Glomerular visceral epithelial cell (primary cell): ENCODE data around the gene GRIA4.
A peak's percentile ranks its signal among the peaks of the same experiment; 100 is the strongest.

Source experiments
- DNase-seq: peaks from one replicate; pipeline ENCODE4 v3.0.0-alpha.2; 2016; ENCODE audit errors: extremely low spot score

Gene GRIA4

GRCh38 chr11:105918039-105918438 is 308.2 kb downstream of the GRIA4 start:
- DNase-seq: no peak

- no peak for DNase-seq
Measured at GRCh38 chr11:105918600-105918999, 308.7 kb downstream of the GRIA4 start.

GRCh38 chr11:105923252-105923651 is 313.4 kb downstream of the GRIA4 start:
- no peak for DNase-seq

- DNase-seq: no peak
Measured at GRCh38 chr11:105923807-105924206, 313.9 kb downstream of the GRIA4 start.

- DNase-seq: no peak
Measured at GRCh38 chr11:105929084-105929955, 319.4 kb downstream of the GRIA4 start.

- DNase-seq: no peak
Measured at GRCh38 chr11:105933695-105934094, 323.8 kb downstream of the GRIA4 start.

GRCh38 chr11:105935791-105936190 is 325.9 kb downstream of the GRIA4 start:
- DNase-seq: peak; percentile 66

GRCh38 chr11:105937331-105937730 is 327.5 kb downstream of the GRIA4 start:
- DNase-seq: peak; percentile 9

GRCh38 chr11:105937738-105938137 is 327.9 kb downstream of the GRIA4 start:
- DNase-seq: peak; percentile 1

GRCh38 chr11:105942921-105943320 is 333.0 kb downstream of the GRIA4 start:
- no peak for DNase-seq

DNA sequence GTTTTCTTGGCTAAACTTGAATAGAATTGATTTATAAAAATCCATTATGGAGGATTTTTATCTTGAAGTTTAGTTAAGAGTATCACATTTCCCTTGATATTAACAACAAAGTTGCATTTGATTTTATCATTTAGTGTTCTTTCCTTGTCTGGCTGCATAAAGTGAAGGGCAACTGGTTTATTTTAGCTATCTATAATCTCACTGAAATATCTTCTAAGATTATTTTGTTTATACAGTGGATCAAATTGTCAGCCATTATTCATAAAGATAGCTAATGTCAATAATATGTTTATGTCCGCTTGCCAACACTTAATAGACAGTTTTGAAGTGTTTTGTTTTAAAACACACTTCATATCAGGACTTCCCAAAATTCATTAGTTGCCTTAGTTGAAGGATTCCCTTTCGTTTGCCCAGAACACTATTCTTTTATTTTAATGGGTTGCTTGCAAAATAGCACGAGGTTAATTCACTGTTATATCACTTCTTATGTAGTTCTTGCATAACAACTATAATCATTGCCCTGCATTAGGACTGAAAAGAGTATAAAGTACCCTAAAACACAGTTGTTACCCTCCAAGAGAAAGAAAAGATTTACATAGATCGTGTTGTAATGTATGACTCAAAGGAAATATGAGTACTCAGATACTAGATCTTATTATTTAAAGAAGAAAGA is 339.2 kb downstream of the GRIA4 start:
- DNase-seq: no peak

DNA sequence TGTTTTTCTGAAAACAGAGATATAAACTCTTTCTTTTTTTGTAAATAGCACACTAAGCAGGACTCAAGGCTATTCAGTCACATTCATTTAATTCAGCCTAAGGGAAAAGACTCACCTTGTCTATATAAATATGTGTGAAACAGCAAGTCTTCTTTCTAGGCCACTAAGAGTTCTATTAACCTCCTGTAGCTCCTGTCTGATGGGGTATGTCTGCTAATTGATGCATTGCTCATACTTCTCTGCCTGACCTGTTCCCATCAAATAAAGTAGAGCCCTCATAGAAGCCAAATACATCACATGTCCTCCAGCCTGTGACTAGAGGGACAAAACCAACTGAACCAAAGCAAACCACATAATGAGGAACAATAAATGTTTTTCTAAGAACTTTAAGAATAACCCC is 344.0 kb downstream of the GRIA4 start:
- DNase-seq: no peak

DNA sequence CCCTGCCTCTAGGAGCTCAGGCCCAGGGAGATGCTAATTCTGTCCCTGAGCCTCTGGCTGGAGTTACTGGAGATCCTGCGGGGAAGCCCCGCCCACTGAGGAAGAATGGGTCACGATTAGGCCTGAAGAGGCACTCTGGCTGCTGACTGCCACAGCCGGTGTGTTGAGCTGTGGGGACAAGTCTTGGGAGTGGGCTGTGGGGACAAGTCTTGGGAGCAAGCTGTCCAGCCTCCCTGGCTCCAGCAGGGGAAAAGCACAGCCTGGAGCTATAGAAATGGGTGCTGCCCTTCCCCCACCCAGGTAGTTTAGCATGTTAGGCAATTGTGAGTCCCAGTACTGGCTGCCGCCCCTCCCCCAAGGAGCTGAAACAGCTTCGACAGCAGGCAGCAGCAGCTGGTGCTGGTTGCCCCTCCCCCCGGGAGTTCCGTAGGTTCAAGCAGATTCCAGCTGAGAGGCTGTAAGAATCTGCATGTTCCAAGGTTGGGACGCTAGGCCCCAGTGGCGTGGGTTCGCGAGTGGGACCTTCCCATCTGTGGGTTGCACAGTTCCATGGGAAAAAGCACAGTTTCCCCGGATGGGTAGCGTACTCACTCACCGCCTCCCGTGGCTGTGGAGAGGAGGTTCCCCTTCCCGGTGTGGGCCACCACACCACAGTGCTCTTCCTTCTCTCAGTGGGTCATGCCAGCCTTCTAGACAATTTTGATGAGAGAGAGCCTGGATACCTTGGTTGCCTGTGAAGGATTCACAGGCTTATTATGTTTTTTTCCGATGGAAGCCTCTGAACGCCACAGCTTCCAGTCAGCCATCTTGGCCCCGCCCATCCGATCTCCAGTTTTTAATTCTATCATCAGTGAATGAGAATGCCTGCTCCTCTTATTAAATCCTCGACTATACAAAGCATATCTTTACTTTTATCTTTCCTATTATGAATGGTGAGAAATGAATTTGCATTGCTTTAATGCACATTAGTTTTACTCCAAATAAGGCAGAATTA is 350.7 kb downstream of the GRIA4 start:
- DNase-seq: no peak

DNA sequence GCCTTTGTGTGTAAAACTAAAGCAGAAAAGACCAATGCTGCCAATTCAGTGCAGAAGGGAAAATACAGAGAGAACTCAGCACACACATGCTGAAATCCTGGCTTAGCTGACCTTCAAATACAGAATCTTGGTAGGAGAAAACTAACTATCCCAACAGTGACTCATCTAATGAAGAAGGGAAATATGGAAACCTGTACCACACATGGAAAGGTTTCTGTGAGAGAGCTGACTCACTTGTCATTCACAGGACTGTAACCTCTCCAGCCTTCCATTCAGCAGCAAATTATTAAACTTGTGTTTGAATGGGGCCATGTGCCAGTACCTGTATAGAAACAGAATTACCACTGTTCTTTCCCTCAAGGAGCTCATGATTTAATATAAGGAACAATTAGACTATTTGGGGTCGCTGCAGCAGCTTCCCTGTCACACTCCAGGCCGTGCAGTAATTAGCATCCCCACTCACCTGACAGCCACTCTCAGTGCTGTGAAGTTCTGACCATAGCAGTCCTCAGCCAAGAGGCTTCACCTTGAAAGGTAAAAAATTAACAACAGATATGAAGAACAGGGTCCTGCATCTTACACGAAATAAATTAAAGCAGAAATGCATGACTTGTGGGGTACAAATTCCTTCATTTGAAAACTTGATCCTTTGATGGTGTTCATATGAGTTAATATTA is 358.3 kb downstream of the GRIA4 start:
- peak; percentile 48 for DNase-seq

DNA sequence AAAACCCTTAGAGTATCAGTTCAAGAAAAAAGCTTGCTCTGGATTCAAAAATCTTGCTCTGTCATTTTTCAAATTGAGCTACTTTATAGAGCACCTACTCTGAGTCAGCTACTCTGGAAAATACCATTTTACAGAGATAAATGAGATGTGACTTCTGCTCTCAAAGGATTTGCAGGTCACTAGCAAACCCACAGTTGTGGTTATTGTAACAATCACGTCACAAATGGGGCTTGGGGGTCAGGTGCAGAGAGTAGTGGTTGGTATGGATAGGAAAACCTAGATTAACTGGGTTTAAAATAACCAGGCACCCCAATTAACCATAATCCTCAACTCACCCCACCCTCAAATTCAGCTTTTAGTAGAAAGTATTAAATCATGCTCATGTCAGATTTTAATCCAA is 359.9 kb downstream of the GRIA4 start:
- no peak for DNase-seq

DNA sequence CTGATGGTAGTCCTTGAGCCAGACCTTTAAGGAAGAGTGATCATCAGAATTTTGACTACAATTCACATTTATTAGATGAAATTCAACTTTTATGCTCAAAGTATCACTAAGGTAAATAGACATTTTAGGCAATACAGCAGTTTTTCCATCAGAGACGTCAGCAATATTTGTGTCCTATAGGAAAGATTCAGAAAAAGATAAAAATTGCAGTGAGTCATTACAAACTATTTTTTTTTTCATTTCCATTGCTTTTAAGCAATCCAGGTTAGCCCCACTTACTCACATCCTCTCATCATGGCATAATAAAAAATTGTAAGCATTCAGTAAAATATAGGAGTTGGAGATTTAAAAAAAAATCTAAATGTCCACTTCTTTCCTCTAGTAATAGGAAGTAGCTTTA is 365.3 kb downstream of the GRIA4 start:
- DNase-seq: no peak

DNA sequence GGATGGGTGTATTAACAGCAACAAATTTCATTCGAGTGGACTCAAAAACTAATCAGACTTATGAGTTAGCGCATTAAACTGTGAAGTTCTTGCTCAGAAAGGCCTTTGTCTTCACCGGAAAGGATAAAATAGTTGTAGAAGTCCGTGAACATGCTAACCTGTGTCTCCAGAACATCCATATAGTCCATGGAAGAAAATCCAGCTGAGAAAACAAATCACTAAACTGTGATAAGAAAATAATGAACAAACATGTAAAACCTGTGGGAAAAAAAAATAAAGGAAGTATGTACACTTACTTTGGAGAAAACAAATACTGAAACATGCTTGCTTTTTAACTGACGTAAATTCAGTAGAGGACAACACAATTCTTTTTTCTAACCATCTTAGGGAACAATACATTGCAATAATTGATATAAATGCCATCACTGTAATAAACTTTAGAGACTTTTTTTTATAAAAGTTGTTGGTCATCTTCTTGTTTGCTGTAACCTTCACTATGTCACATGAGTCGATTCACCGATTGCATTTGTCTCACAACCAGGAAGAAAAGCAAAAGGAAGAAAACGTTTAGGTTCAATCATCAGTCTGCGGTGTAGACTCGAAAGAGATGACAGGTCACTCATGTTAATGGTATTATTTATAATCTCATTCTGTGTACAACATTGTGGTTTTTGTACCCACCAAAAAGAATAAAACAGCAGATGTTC is 370.3 kb downstream of the GRIA4 start:
- no peak for DNase-seq

- peak; percentile 8 for DNase-seq
Measured at GRCh38 chr11:105986554-105986953, 376.7 kb downstream of the GRIA4 start.

DNA sequence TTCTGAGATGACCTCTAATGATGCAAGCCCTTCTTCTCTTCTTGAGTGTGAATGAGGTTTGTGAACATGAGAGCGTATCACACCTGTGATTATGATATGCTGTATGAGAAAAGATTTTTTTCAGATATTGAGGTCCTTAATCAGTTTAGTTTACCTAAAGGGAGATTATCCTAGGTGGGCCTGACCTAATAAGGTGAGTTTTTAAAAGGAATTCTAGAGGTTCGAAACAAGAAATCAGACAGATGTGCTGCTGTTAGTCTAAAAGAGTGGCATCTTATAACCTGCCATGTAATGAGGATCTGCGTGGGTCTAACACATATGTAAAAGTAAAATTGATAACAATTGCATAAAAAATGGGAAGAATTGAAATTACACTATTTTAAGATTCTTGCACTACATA is 378.3 kb downstream of the GRIA4 start:
- no peak for DNase-seq

- no peak for DNase-seq
Measured at GRCh38 chr11:105989124-105989523, 379.3 kb downstream of the GRIA4 start.

DNA sequence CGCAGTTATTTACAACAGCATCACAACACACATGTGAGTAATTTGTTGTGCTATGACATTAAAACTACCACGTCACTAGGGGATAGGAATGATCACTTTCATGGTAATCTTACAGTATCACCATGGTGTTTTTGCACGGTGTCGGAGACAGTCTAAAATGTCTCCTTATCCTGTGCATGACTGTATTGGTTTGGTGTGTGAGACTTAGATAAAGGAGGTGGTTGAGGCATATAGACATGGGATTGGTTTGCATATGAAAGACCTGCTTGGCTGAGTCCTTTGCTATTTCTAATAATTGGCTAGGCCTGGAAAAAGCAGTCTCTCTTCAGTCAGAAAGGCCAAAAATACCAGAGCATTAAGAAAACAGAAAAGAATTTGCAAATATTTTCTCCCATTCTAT is 382.0 kb downstream of the GRIA4 start:
- DNase-seq: no peak
